HT-29 (cell line): ENCODE measurements around the gene ALDH2. TPM values are rescaled to one million over a fixed set of nuclear protein-coding genes. Genes with fewer than 3 reads are reported as not detected.
"Not testable (repeated sequence)": the region's sequence is repeated elsewhere in the genome, so short reads cannot be mapped to it uniquely, and the experiment has no call there.

ENCODE experiments used
- DNase-seq: peaks from one replicate; pipeline ENCODE4 v3.0.0-alpha.2; 2015; ENCODE audit warnings: low spot score
- total RNA-seq: library from RNA; depleted of rRNA; stranded (reverse); fragments of >200 nt; shearing (Covaris generic); gene quantifications from 2 replicates; pipeline ENCODE4 v1.2.3, GENCODE V29; 2014; rRNA removed

ALDH2 gene
- 70.9 and 94.6 TPM in 2 replicates for total RNA-seq

DNA sequence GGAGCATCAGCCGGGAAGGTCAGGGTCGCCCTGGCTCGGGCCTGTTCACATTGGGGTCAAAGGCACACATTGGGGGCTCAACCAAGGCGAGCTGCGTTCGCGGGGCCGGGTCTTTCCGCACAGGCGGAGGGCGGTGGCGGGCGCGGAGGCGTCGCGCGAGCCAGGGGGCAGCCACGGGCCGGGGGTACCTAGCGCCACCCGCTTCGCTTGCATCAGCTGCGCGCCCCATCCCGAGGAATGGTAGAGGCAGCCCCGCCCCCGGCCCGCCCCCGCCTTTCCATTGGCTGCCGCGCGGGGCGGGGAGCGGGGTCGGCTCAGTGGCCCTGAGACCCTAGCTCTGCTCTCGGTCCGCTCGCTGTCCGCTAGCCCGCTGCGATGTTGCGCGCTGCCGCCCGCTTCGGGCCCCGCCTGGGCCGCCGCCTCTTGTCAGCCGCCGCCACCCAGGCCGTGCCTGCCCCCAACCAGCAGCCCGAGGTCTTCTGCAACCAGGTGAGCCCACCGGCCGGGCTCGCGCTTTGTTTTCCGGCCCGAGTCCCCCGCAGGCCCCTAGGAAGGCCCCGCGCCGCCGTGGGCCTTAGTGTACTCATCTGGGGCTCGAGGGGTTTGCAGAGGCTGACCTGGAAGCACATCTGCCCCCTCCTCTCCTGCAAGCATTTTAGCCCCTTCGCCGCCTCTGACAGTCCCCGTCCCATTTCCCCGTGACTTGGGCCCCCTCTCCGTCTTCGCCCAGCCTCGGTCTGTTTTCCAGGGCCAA is at the start of gene ALDH2:
Gene ALDH2 (plus strand): TSS at position 326 of the 754 bp plus-strand sequence. CDS start 50 bp downstream, at position 376.
- DNase-seq, result peak; percentile 51

GRCh38 chr12:111719316-111719715 is 47.4 kb upstream of the ALDH2 start:
- DNase-seq, result not testable (repeated sequence)

- DNase-seq, result no peak
Measured at GRCh38 chr12:111720457-111720856, 46.3 kb upstream of the ALDH2 start.

- not testable (repeated sequence) for DNase-seq
Measured at GRCh38 chr12:111723646-111724360, 42.9 kb upstream of the ALDH2 start.

DNA sequence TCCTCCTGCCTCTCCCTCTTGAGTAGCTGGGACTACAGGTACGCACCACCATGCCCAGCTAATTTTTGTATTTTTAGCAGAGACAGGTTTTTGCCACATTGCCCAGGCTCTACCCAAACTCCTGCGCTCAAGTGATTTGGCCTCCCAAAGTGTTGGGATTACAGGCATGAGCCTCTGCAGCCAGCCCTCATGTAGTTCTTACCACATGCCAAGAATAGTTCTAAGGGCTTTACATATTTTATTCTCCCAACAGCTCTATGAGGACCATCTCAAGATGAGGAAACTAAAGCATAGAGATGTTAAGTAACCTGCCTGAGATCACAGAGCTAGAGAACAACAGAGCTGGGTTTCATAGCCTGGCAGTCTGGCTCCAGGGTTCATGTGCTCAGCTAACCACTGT is 37.9 kb upstream of the ALDH2 start:
- DNase-seq, result no peak

DNA sequence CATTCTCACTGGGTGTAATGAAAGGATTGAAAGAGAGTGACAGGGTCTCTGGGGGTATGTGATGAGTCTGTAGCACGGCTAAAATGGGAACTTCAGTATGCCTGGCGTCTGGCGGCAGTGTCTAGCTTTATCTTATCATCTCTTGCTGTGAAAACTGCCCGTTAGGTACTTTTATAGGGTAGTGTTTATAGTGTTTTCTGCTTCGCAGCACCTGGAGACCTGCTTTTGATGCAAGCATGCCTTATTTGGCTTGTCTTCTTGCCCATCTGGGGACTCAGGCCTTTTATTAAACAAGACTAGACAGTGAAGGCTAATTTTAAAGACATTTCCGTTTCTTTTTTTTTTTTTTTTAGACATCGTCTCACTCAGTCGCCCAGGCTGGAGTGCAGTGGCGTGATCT is 36.3 kb upstream of the ALDH2 start:
- no peak for DNase-seq

- no peak for DNase-seq
Measured at GRCh38 chr12:111732786-111733185, 33.9 kb upstream of the ALDH2 start.

DNA sequence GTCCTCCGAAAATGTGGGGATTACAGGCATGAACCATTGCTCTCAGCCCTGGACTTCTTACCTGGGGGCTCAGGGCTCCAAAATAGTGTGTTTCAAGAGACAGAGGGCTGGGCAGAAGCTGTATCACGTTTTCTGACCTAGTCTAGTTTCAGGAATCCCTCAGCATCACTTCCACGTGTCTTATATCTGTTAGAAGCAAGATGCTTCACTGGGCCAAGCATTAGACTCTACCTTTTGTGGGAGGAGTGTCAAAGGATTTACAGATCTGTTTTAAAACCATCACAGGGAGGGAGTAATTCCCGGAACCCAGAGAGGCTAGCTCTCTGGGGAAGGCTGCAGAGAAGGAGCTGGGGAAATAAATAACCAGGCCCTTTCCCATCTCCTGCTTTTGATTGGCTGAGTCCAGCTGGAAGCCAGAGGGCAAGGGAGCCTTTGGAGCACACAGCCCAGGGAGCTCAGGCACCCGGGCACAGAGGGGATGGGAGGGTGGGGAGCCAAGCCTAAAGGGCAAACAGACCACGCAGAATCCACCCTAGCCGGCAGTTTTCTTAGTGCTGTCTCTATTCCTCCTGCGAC is 33.3 kb upstream of the ALDH2 start:
- no peak for DNase-seq

DNA sequence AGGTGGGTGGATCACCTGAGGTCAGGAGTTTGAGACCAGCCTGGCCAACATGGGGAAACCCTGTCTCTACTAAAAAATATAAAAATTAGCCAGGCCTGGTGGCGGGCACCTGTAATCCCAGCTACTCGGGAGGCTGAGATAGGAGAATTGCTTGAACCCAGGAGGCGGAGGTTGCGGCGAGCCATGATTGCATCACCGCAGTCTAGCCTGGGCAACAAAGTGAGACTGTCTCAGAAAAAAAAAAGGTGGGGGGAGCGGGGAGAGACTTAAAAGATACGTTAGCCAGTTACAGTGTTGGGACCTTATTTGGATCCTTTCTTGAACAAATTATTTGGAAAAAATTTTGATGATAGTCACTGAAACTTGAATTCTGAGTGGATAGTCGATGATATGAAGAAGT is 27.2 kb upstream of the ALDH2 start:
- not testable (repeated sequence) for DNase-seq

- peak; percentile 46 for DNase-seq
Measured at GRCh38 chr12:111741235-111741812, 25.4 kb upstream of the ALDH2 start.

- no peak for DNase-seq
Measured at GRCh38 chr12:111745211-111745610, 21.5 kb upstream of the ALDH2 start.

DNA sequence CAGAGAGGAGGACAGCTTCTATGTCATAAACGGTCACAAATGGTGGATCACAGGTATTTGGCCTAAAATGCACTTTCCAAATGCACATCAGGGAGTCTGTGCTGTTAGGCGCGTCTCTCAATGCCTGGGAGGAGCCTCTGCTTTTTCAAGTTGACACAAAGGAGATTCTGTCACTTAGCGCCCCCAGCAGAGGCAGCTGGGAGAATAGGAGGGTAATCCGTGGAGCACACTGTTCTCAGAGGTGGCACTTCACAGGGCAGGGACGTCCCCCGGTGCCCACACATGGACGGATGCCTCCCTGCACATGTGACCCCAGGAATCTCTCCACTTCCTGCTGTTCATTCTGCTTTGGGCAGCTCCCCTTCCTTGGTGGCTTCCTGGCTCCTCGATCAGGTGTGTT is 19.4 kb upstream of the ALDH2 start:
- DNase-seq, result no peak

GRCh38 chr12:111748151-111748672 is 18.5 kb upstream of the ALDH2 start:
- no peak for DNase-seq

GRCh38 chr12:111748867-111749266 is 17.9 kb upstream of the ALDH2 start:
- no peak for DNase-seq

GRCh38 chr12:111749391-111749790 is 17.3 kb upstream of the ALDH2 start:
- no peak for DNase-seq

GRCh38 chr12:111753144-111753881 is 13.4 kb upstream of the ALDH2 start:
- DNase-seq, result peak; percentile 73

DNA sequence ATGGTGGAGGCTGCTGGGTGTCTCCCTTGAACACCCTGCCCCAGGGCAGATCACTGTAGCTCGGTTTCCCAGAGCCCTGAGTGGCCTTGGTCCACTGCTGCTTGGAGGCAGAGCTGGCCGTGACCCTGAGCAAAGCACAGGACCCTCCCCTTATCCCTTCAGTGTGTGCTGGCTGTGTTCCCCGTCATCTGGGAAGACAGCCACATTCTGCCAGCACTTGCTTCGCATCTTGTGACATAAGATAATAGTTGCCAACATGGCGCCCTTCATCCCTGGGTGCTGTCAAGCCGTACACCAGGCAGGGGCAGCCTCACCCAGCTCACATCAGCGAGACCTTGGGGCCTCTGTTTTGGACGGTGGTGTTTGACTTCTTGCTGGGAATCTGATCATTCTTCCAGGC is 12.1 kb upstream of the ALDH2 start:
- no peak for DNase-seq

- no peak for DNase-seq
Measured at GRCh38 chr12:111756196-111756595, 10.5 kb upstream of the ALDH2 start.

DNA sequence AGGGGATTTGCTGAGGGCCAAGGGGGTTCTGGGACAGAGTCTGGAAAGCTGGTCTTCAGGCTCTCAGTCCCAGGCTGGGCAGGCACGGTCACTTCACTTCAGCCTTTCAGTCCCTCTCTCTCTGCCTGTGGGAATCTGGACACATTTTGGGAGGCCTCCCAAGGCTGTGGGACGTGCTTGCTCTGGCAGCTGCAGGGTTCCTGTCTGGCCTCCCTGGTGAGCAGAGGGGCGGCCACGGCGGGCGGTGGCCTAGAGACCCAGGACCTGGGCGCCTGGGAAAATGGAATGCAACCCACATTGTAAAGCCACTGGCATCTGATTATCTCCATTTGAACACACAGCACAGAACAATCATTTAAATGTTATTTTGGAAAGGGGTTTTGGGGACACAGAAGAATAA is 10.1 kb upstream of the ALDH2 start:
- DNase-seq, result no peak

DNA sequence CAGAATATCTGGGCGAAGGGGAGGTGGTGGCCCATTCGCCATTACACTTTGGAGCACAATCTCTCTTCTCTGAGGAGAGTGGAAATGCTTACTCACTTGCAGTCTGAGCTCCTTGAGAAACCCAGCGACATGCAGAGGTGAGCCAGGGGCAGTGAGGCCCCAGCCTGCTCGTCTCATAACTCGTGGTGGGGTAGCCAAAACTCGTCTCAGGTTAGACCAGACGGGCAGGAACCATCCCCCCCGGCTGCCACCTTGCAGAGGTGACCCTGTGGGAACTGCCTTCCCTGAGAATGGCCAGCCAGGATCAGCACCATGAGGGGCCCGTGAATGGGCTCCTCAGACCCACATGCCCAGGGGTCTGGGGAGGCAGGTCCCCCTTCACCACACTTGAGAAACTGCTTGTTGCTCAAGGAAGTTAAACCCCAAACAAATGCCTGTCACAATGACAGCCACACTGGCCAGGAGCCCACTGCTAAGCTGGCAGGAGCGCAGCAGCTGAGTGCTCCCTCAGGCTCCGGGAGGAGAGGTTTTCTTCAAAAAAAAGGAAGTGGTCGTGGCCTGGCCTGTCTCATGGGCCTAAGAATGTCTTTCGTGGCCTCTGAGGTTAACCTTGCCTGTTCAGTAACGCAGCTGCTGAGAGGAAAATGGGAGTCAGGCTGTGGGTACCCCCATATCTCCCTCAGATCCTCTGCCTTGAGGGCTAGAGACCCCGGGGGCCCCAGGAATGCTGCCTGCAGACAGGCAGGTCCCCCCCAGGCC is 9.2 kb upstream of the ALDH2 start:
- no peak for DNase-seq
